Progenitor cell of endocrine pancreas (in vitro differentiated cells): ENCODE measurements around the gene ATP10B. TPM values are rescaled to one million over a fixed set of nuclear protein-coding genes. Genes with fewer than 3 reads are reported as not detected.

ENCODE experiments used
- DNase-seq: peaks from one replicate; pipeline ENCODE4 v3.0.0; 2021; ENCODE audit warnings: low spot score; ENCODE audit not compliant: unreplicated experiment
- H3K27ac Mint-ChIP-seq: 2 replicates; pipeline ENCODE4 v1.8.0; 2021; ENCODE audit warnings: mild to moderate bottlenecking, moderate library complexity, mixed read lengths
- H3K27me3 Mint-ChIP-seq: 2 replicates; pipeline ENCODE4 v1.8.0; 2021; ENCODE audit warnings: mixed read lengths
- H3K36me3 Mint-ChIP-seq: 2 replicates; pipeline ENCODE4 v1.8.0; 2022; ENCODE audit warnings: mixed read lengths; ENCODE audit not compliant: insufficient read depth
- H3K4me1 Mint-ChIP-seq: 2 replicates; pipeline ENCODE4 v1.8.0; 2021; ENCODE audit warnings: low read depth, mixed read lengths
- H3K4me3 Mint-ChIP-seq: 2 replicates; pipeline ENCODE4 v1.8.0; 2021; ENCODE audit warnings: low read depth, mild to moderate bottlenecking, moderate library complexity, mixed read lengths
- H3K9me3 Mint-ChIP-seq: 2 replicates; pipeline ENCODE4 v1.8.0; 2021; ENCODE audit warnings: low read depth, mixed read lengths
- CTCF ChIP-seq: fragments of 200-600 bp; sonication (generic); IDR thresholded peaks from one replicate; pipeline ENCODE4 v1.5.0; 2021; ENCODE audit warnings: antibody characterized with exemption, mild to moderate bottlenecking; ENCODE audit not compliant: unreplicated experiment
- total RNA-seq: library from RNA; stranded (reverse); gene quantifications from 2 replicates; pipeline ENCODE4 v1.2.1, GENCODE V29; 2021

Gene ATP10B
- total RNA-seq, 1 donor from 2014 or later, result 1.7 TPM

DNA sequence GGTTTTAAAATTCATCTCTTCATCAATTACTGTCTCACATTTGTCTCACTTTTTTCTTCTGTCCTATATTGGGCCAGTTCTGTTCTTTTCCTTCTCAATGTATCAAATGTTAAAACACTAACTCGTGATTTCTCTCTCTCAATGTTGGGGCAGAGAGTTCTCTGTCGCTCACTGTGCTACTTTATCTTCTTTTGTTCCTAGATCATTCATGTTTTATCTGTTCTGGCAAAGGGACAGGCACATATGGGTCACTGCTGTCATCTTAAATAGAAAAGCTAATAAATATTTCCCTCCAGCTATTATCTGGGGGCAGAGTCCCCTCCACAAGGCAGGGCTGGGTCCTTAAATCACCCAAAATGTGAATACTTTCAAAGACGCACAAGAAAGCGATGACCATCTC, 216.3 kb downstream of the ATP10B start:
- no peak for DNase-seq
- Mint-ChIP-seq H3K4me3 (no peak overlapping the region), H3K36me3 (no peaks in the 10 kb centered on the region), H3K4me1 (peaks cover 24% of the 10 kb centered on the region), H3K9me3 (peaks cover 3% of the 10 kb centered on the region), H3K27me3 (no peaks in the 10 kb centered on the region), H3K27ac (no peak overlapping the region)
- no peak for TF ChIP-seq CTCF

GRCh38 chr5:160635046-160635445, 217.0 kb downstream of the ATP10B start:
- no peak for TF ChIP-seq CTCF
- Mint-ChIP-seq H3K27ac (peak overlapping the region; percentile 5), H3K9me3 (peaks cover 3% of the 10 kb centered on the region), H3K4me1 (peaks cover 24% of the 10 kb centered on the region), H3K4me3 (no peak overlapping the region), H3K27me3 (no peaks in the 10 kb centered on the region), H3K36me3 (no peaks in the 10 kb centered on the region)
- no peak for DNase-seq

DNA sequence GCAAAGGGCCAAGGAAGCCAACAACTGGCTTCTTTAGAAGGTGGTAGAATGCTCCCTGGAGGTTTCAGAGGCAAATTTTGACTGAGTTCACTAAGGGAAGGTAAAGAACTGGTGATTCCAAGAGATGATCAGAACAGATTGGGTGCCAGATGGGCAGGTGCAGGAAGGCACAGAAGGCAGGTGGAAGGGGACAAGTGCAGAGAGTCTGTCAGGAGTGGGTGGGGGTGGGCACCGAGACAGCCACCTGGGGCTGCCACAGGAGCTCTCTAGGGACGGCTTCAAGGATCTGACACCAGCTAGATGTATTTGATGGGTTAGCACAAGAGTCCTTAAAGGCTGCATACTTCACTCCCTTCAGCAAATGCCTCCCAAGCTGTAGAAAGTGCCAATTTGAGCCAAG, 223.0 kb downstream of the ATP10B start:
- Mint-ChIP-seq H3K4me1 (no peaks in the 10 kb centered on the region), H3K36me3 (no peaks in the 10 kb centered on the region), H3K27me3 (no peaks in the 10 kb centered on the region)

GRCh38 chr5:160628619-160628968, 223.4 kb downstream of the ATP10B start:
- Mint-ChIP-seq H3K4me1 (no peaks in the 10 kb centered on the region), H3K4me3 (no peak overlapping the region), H3K27me3 (no peaks in the 10 kb centered on the region), H3K9me3 (peaks cover 3% of the 10 kb centered on the region), H3K36me3 (no peaks in the 10 kb centered on the region), H3K27ac (no peak overlapping the region)
- no peak for DNase-seq
- TF ChIP-seq CTCF, result no peak

More for the DNA sequence above, 223.0 kb downstream of the ATP10B start:
- Mint-ChIP-seq H3K27ac (no peak overlapping the region), H3K4me3 (no peak overlapping the region), H3K9me3 (peaks cover 3% of the 10 kb centered on the region)
- TF ChIP-seq CTCF, result no peak
- DNase-seq, result no peak

GRCh38 chr5:160627921-160628618, 223.9 kb downstream of the ATP10B start:
- Mint-ChIP-seq H3K9me3 (peaks cover 3% of the 10 kb centered on the region), H3K4me3 (no peak overlapping the region), H3K4me1 (no peaks in the 10 kb centered on the region), H3K36me3 (no peaks in the 10 kb centered on the region), H3K27ac (no peak overlapping the region), H3K27me3 (no peaks in the 10 kb centered on the region)
- no peak for DNase-seq
- TF ChIP-seq CTCF, result no peak
